ENCODE data around the gene MAMSTR.

MAMSTR gene

GRCh38 chr19:48669903-48670668 is 49.4 kb downstream of the MAMSTR start:
- no peak overlapping the region for H2AFZ ChIP-seq (ENCODE audit: low read depth)
- no peaks in the 10 kb centered on the region for H4K20me1 ChIP-seq (ENCODE audit: insufficient read depth)
- no peak overlapping the region for H3K4me3 ChIP-seq (IDR thresholded peaks at IDR 0.05; ENCODE audit: insufficient read depth, low read depth, low read length)
- TF ChIP-seq CTCF (conservative IDR thresholded peaks at IDR 0.05; ENCODE audit: low read depth, low read length): no peak
- H3K4me2 ChIP-seq: no peak overlapping the region
- no peak overlapping the region for H3K9ac ChIP-seq
- H3K4me1 ChIP-seq (ENCODE audit: low read depth, poor library complexity, severe bottlenecking): peaks cover 2% of the 10 kb centered on the region
- no peaks in the 10 kb centered on the region for H3K79me2 ChIP-seq (ENCODE audit: insufficient read depth, low read depth)
- H3K27ac ChIP-seq: no peak overlapping the region
- no peaks in the 10 kb centered on the region; the same call in 1 of the 2 replicates for H3K27me3 ChIP-seq (ENCODE audit: insufficient read depth, low read depth)
- H3K36me3 ChIP-seq (ENCODE audit: insufficient read depth): no peaks in the 10 kb centered on the region

- Histone ChIP-seq H3K79me2 (ENCODE audit: insufficient read depth, low read depth) (no peaks in the 10 kb centered on the region), H3K4me3 (IDR thresholded peaks at IDR 0.05; ENCODE audit: insufficient read depth, low read depth, low read length) (no peak overlapping the region), H3K27me3 (ENCODE audit: insufficient read depth, low read depth) (no peaks in the 10 kb centered on the region; the same call in 1 of the 2 replicates), H3K36me3 (ENCODE audit: insufficient read depth) (no peaks in the 10 kb centered on the region), H3K4me1 (ENCODE audit: low read depth, poor library complexity, severe bottlenecking) (no peaks in the 10 kb centered on the region), H3K27ac (no peak overlapping the region), H3K9ac (no peak overlapping the region), H3K4me2 (no peak overlapping the region), H4K20me1 (ENCODE audit: insufficient read depth) (no peaks in the 10 kb centered on the region), H2AFZ (ENCODE audit: low read depth) (no peak overlapping the region)
- no peak for TF ChIP-seq CTCF (conservative IDR thresholded peaks at IDR 0.05; ENCODE audit: low read depth, low read length)
These were observed 50.8 kb downstream of the MAMSTR start for GRCh38 chr19:48668761-48669160.

- Histone ChIP-seq H3K36me3 (ENCODE audit: insufficient read depth) (no peaks in the 10 kb centered on the region), H3K4me3 (IDR thresholded peaks at IDR 0.05; ENCODE audit: insufficient read depth, low read depth, low read length) (no peak overlapping the region), H3K27me3 (ENCODE audit: insufficient read depth, low read depth) (peaks cover 2% of the 10 kb centered on the region; the same call in 1 of the 2 replicates), H4K20me1 (ENCODE audit: insufficient read depth) (no peaks in the 10 kb centered on the region), H3K9ac (no peak overlapping the region), H3K4me2 (no peak overlapping the region), H2AFZ (ENCODE audit: low read depth) (no peak overlapping the region), H3K79me2 (ENCODE audit: insufficient read depth, low read depth) (no peaks in the 10 kb centered on the region), H3K4me1 (ENCODE audit: low read depth, poor library complexity, severe bottlenecking) (no peaks in the 10 kb centered on the region), H3K27ac (no peak overlapping the region)
- TF ChIP-seq CTCF (conservative IDR thresholded peaks at IDR 0.05; ENCODE audit: low read depth, low read length): no peak
These were observed 51.2 kb downstream of the MAMSTR start for GRCh38 chr19:48668332-48668731.

- Histone ChIP-seq H3K9ac (no peak overlapping the region), H3K27me3 (ENCODE audit: insufficient read depth, low read depth) (peaks cover 2% of the 10 kb centered on the region; the same call in 1 of the 2 replicates), H4K20me1 (ENCODE audit: insufficient read depth) (no peaks in the 10 kb centered on the region), H3K27ac (no peak overlapping the region), H3K79me2 (ENCODE audit: insufficient read depth, low read depth) (no peaks in the 10 kb centered on the region), H3K4me2 (no peak overlapping the region), H3K4me3 (IDR thresholded peaks at IDR 0.05; ENCODE audit: insufficient read depth, low read depth, low read length) (no peak overlapping the region), H3K4me1 (ENCODE audit: low read depth, poor library complexity, severe bottlenecking) (peaks cover 7% of the 10 kb centered on the region), H3K36me3 (ENCODE audit: insufficient read depth) (no peaks in the 10 kb centered on the region), H2AFZ (ENCODE audit: low read depth) (no peak overlapping the region)
- no peak for TF ChIP-seq CTCF (conservative IDR thresholded peaks at IDR 0.05; ENCODE audit: low read depth, low read length)
These were observed 53.7 kb downstream of the MAMSTR start for GRCh38 chr19:48665786-48666185.

Data from KMS-11 (cell line).